LNCAP (cell line): Measurements from ENCODE around the gene ZFYVE27.

ENCODE experiments used
- CTCF ChIP-seq: fragments of 450-650 bp; IDR thresholded peaks from 2 replicates; pipeline ENCODE4 v1.5.1; 2017; ENCODE audit warnings: mild to moderate bottlenecking

Gene ZFYVE27

GRCh38 chr10:97770255-97770654, 33.3 kb downstream of the ZFYVE27 start:
- no peak for TF ChIP-seq CTCF

DNA sequence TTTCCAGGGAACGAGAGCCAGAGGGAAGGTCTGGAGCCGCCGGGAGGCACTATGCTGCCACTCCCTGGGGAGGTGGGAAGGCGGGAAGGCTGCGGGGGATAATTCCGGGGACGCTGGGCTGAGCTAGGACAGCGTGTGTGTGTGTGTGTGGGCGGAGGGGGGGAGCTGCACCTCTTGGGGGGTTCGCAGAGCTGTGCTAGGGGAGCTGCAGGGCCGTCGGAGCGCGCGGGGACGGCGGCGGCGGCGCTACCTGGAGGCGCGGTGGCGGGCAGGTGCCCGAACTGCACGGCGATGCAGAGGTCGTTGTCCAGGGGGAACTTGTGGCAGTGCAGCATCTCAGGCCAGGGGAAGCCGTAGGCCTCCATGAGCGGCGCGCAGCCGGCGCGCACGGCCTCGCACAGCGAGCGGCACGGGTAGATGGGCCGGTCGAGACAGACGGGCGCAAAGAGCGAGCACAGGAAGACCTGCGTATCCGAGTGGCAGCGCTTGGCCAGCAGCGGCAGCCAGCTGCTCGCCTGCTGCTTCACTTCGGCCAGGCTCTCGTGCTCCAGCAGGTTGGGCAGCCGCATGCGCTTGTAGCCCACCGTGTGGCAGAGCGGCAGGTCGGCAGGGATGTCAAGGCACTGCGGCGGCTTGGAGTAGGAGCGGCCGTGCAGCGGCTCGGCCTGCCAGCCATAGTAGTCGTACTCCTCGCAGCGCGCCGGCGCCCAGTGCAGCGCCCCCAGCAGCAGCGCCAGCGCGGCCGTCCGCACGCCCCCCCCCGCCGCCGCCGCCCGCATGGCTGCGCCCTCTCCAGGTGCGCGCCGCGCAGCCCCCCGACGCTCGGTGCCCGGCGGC, 34.3 kb downstream of the ZFYVE27 start:
- no peak for TF ChIP-seq CTCF

- no peak for TF ChIP-seq CTCF
Measured at GRCh38 chr10:97771913-97772823, 35.2 kb downstream of the ZFYVE27 start, which contains the start of gene SFRP5. Gene SFRP5, minus strand, starts transcription at chr10:97771999. Its CDS starts 166 bp downstream, at chr10:97771833.

DNA sequence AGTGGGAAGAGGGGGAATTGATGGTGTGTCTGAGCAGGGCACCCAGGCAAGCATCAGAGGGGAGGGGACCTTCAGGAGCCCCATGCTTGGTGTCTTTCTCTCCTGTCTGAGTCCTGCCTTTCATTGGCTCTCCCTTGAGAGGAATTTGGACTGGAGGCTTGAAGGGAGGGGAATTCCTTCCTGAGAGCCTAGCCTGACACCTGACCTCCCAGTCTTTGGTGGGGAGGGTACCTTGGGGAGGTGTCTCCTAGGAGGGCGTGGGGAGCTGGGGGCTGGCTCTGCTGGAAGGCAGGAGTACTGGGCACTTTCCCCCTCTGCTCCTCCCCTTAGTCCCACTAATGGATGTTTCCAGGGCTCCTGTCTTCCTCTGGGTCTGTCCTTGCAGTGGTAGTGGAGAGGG, 36.2 kb downstream of the ZFYVE27 start:
- no peak for TF ChIP-seq CTCF

DNA sequence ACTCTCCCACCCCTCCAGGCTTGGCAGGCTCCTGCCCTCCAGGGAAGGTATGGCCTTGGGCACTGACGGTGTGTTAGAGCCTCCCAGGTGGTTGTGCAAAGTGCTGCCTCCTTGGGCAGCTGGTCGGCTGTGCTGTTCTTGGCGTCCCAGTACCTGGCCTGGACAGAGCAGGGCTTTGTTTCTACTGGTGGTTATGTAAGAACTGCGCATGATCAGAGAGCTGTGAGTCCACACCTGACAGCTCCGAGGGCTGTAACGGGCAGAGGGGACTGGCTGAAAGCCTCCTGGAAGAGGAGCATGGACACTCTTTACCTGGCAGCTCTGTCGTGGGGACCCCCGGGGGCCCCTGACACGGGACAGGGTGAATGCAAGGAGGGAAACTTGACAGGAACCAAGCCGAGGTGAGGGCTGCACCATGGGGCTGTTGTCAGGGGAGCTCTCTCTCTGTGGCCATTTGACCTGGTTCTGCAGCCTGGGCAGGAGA, 37.9 kb downstream of the ZFYVE27 start:
- TF ChIP-seq CTCF: no peak

DNA sequence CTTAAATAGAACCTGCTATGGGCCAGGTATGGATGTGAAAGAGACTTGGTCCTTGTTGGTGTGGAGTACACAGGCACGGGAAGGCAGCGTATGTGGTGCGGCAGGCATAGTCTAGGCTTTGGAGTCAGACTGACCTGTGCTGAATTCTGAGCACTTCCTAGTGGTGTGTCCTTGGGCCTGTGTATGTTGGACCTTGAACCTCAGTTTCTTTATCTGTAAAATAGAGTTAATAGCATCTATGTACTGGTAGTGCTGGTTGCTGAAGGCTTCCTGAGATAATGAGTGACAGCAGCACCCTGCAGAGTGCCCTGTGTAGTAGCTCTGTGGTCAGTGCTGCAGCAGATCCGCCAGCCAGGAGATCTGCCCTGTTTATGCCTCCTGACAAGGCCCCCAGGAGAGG, 40.2 kb downstream of the ZFYVE27 start:
- TF ChIP-seq CTCF: no peak

- no peak for TF ChIP-seq CTCF
Measured at GRCh38 chr10:97778452-97779302, 41.7 kb downstream of the ZFYVE27 start.
